HEK293 (cell line): ENCODE measurements around the gene VANGL2.

Experiments
- CTCF ChIA-PET: fragments of 350-600 bp; formaldehyde crosslinking; extraction: SDS; loops from one replicate; lab custom pipeline; 2021; ENCODE audit warnings: antibody characterized with exemption; lab: Yijun Ruan, JAX
- POLR2A ChIA-PET: fragments of 300-600 bp; formaldehyde crosslinking; extraction: SDS; loops from one replicate; lab custom pipeline; 2020; ENCODE audit warnings: antibody characterized with exemption, inconsistent platforms; lab: Yijun Ruan, JAX
- H3K27ac ChIP-seq: fragments of 200-500 bp; sonication (Bioruptor generic); 2 replicates; pipeline ENCODE4 v1.5.1; 2014; ENCODE audit warnings: low read depth, low read length, control low read depth, inconsistent platforms; ENCODE audit errors: extremely low read depth
- H3K36me3 ChIP-seq, 2 experiments: fragments of 200-500 bp in 1 of 2; sonication (Bioruptor generic) in 1 of 2; 1 replicate in 1 of 2; 2 replicates in 1 of 2; pipeline ENCODE4 v1.5.1; 2014 to 2017; ENCODE audit warnings: inconsistent platforms in 2 of 2, low read length in 2 of 2; ENCODE audit not compliant: control insufficient read depth in 2 of 2, insufficient read depth in 1 of 2
- H3K4me1 ChIP-seq: fragments of 200-500 bp; sonication (Bioruptor generic); 2 replicates; pipeline ENCODE4 v1.5.1; 2014; ENCODE audit warnings: mild to moderate bottlenecking, low read length, inconsistent platforms; ENCODE audit not compliant: control insufficient read depth, insufficient read depth
- H3K4me3 ChIP-seq: 2 replicates; pipeline ENCODE4 v1.5.1; 2011; ENCODE audit warnings: low read depth, mild to moderate bottlenecking, control low read depth, low read length, moderate library complexity
- H3K9me3 ChIP-seq: fragments of 200-500 bp; sonication (Bioruptor generic); 2 replicates; pipeline ENCODE4 v1.5.1; 2014; ENCODE audit warnings: low read depth, low read length, inconsistent platforms; ENCODE audit not compliant: control insufficient read depth, insufficient read depth
- BCL11A ChIP-seq: fragments of 450-650 bp; formaldehyde crosslinking; IDR thresholded peaks from 2 replicates; pipeline ENCODE4 v1.5.1; 2016; ENCODE audit warnings: low read depth, missing biosample characterization, missing genetic modification characterization
- BCL11B ChIP-seq: fragments of 450-650 bp; formaldehyde crosslinking; IDR thresholded peaks from 2 replicates; pipeline ENCODE4 v1.5.1; 2016; ENCODE audit warnings: low read depth, missing biosample characterization, missing genetic modification characterization
- GLIS1 ChIP-seq: fragments of 450-650 bp; formaldehyde crosslinking; IDR thresholded peaks from 2 replicates; pipeline ENCODE4 v1.5.1; 2016; ENCODE audit warnings: missing biosample characterization, missing genetic modification characterization
- GLIS2 ChIP-seq: fragments of 450-650 bp; formaldehyde crosslinking; IDR thresholded peaks from 2 replicates; pipeline ENCODE4 v1.5.1; 2016; ENCODE audit warnings: missing biosample characterization, missing genetic modification characterization
- KLF1 ChIP-seq: fragments of 450-650 bp; formaldehyde crosslinking; IDR thresholded peaks from 2 replicates; pipeline ENCODE4 v1.5.1; 2016; ENCODE audit warnings: missing biosample characterization, missing genetic modification characterization
- OSR2 ChIP-seq: fragments of 450-650 bp; formaldehyde crosslinking; IDR thresholded peaks from 2 replicates; pipeline ENCODE4 v1.5.1; 2016; ENCODE audit warnings: missing biosample characterization, missing genetic modification characterization
- REPIN1 ChIP-seq: fragments of 450-650 bp; formaldehyde crosslinking; IDR thresholded peaks from 2 replicates; pipeline ENCODE4 v1.5.1; 2017; ENCODE audit warnings: missing biosample characterization, missing genetic modification characterization, low read depth
- SP2 ChIP-seq: fragments of 450-650 bp; formaldehyde crosslinking; IDR thresholded peaks from 2 replicates; pipeline ENCODE4 v1.5.1; 2016; ENCODE audit warnings: missing biosample characterization, missing genetic modification characterization
- SP3 ChIP-seq: fragments of 450-650 bp; formaldehyde crosslinking; IDR thresholded peaks from 2 replicates; pipeline ENCODE4 v1.5.1; 2016; ENCODE audit warnings: missing biosample characterization, missing genetic modification characterization
- WT1 ChIP-seq: fragments of 450-650 bp; formaldehyde crosslinking; IDR thresholded peaks from 2 replicates; pipeline ENCODE4 v1.5.1; 2016; ENCODE audit warnings: missing biosample characterization, missing genetic modification characterization
- ZEB2 ChIP-seq: fragments of 450-650 bp; formaldehyde crosslinking; IDR thresholded peaks from 2 replicates; pipeline ENCODE4 v1.5.1; 2016; ENCODE audit warnings: missing biosample characterization, missing genetic modification characterization
- ZFHX2 ChIP-seq: fragments of 450-650 bp; formaldehyde crosslinking; conservative IDR thresholded peaks from 2 replicates; pipeline ENCODE4 v1.5.1; 2016; ENCODE audit warnings: missing biosample characterization, missing genetic modification characterization
- ZFP37 ChIP-seq: fragments of 450-650 bp; formaldehyde crosslinking; IDR thresholded peaks from 2 replicates; pipeline ENCODE4 v1.5.1; 2016; ENCODE audit warnings: missing biosample characterization, missing genetic modification characterization
- ZNF10 ChIP-seq: fragments of 450-650 bp; formaldehyde crosslinking; IDR thresholded peaks from 2 replicates; pipeline ENCODE4 v1.5.1; 2017; ENCODE audit warnings: missing biosample characterization, missing genetic modification characterization
- ZNF121 ChIP-seq: fragments of 450-650 bp; formaldehyde crosslinking; IDR thresholded peaks from 2 replicates; pipeline ENCODE4 v1.5.1; 2016; ENCODE audit warnings: missing biosample characterization, missing genetic modification characterization
- ZNF146 ChIP-seq: fragments of 450-650 bp; formaldehyde crosslinking; IDR thresholded peaks from 2 replicates; pipeline ENCODE4 v1.5.1; 2016; ENCODE audit warnings: missing biosample characterization, missing genetic modification characterization
- ZNF184 ChIP-seq: fragments of 450-650 bp; IDR thresholded peaks from 2 replicates; pipeline ENCODE4 v1.5.1; 2018; ENCODE audit warnings: missing biosample characterization, mild to moderate bottlenecking, missing genetic modification characterization
- ZNF2 ChIP-seq: fragments of 450-650 bp; formaldehyde crosslinking; IDR thresholded peaks from 2 replicates; pipeline ENCODE4 v1.5.1; 2016; ENCODE audit warnings: missing biosample characterization, missing genetic modification characterization
- ZNF292 ChIP-seq: fragments of 450-650 bp; formaldehyde crosslinking; IDR thresholded peaks from 2 replicates; pipeline ENCODE4 v1.5.1; 2016; ENCODE audit warnings: low read depth, missing biosample characterization, missing genetic modification characterization, borderline replicate concordance
- ZNF324 ChIP-seq: fragments of 450-650 bp; formaldehyde crosslinking; IDR thresholded peaks from 2 replicates; pipeline ENCODE4 v1.5.1; 2016; ENCODE audit warnings: missing biosample characterization, missing genetic modification characterization
- ZNF391 ChIP-seq: fragments of 450-650 bp; formaldehyde crosslinking; IDR thresholded peaks from 2 replicates; pipeline ENCODE4 v1.5.1; 2016; ENCODE audit warnings: low read depth, missing biosample characterization, missing genetic modification characterization, borderline replicate concordance
- ZNF394 ChIP-seq: fragments of 450-650 bp; formaldehyde crosslinking; IDR thresholded peaks from 2 replicates; pipeline ENCODE4 v1.5.1; 2016; ENCODE audit warnings: missing biosample characterization, missing genetic modification characterization, mild to moderate bottlenecking, moderate library complexity, borderline replicate concordance
- ZNF433 ChIP-seq: fragments of 450-650 bp; formaldehyde crosslinking; IDR thresholded peaks from 2 replicates; pipeline ENCODE4 v1.5.1; 2016; ENCODE audit warnings: missing biosample characterization, missing genetic modification characterization, low read depth
- ZNF600 ChIP-seq: fragments of 450-650 bp; formaldehyde crosslinking; IDR thresholded peaks from 2 replicates; pipeline ENCODE4 v1.5.1; 2016; ENCODE audit warnings: missing biosample characterization, missing genetic modification characterization
- ZNF629 ChIP-seq: fragments of 450-650 bp; formaldehyde crosslinking; IDR thresholded peaks from 2 replicates; pipeline ENCODE4 v1.5.1; 2017; ENCODE audit warnings: missing biosample characterization, missing genetic modification characterization
- TF ChIP-seq, protein P1 (sequence below): fragments of 450-650 bp; formaldehyde crosslinking; IDR thresholded peaks from 2 replicates; pipeline ENCODE4 v1.5.1; 2016; ENCODE audit warnings: missing biosample characterization, missing genetic modification characterization
- TF ChIP-seq, protein P2 (sequence below): fragments of 450-650 bp; formaldehyde crosslinking; IDR thresholded peaks from 2 replicates; pipeline ENCODE4 v1.5.1; 2016; ENCODE audit warnings: missing biosample characterization, missing genetic modification characterization
- TF ChIP-seq, protein P3 (sequence below): fragments of 450-650 bp; formaldehyde crosslinking; IDR thresholded peaks from 2 replicates; pipeline ENCODE4 v1.5.1; 2016; ENCODE audit warnings: missing biosample characterization, missing genetic modification characterization

The VANGL2 gene

DNA sequence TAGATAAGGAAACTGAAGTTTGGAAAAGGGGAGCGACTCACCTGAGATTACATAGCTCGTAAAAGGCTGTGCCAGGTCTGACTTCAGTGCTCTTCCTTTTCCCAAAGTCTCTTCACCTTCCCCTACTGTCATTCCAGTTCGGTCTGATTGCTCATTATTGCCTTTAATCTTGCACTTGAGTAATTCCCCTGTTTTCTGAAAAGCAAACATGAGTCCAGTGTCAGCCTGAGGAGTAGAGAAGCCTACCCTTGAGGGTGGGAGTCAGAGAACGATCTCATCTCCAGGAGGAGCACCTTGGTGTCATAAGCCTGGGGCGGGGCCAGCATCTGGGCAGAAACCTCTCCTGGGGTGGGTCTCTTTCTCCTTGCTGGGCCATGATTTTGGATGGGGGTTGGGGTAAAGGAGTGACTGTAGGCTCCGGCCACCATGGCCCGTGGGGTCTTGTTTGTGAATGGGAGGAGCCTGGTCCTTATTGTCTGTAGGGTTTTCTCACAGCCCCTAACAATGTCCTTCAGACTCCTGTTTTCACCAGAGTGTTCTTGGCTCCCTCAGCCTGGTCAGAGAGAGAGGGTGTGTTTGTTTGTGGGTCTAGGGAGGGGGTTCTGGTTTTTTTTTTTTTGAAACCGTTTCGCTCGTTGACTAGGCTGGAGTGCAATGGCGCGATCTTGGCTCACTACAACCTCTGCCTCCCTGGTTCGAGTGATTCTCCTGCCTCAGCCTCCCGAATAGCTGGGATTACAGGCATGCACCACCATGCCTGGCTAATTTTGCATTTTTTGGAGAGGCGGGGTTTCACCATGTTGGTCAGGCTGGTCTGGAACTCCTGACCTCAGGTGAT lies 6.0 kb downstream of the VANGL2 start:
- H3K4me3 ChIP-seq = no peak overlapping the region
- TF ChIP-seq, protein P1, sequence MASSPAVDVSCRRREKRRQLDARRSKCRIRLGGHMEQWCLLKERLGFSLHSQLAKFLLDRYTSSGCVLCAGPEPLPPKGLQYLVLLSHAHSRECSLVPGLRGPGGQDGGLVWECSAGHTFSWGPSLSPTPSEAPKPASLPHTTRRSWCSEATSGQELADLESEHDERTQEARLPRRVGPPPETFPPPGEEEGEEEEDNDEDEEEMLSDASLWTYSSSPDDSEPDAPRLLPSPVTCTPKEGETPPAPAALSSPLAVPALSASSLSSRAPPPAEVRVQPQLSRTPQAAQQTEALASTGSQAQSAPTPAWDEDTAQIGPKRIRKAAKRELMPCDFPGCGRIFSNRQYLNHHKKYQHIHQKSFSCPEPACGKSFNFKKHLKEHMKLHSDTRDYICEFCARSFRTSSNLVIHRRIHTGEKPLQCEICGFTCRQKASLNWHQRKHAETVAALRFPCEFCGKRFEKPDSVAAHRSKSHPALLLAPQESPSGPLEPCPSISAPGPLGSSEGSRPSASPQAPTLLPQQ (tag by site-specific recombination) = no peak
- TF ChIP-seq ZNF324 (tag by site-specific recombination) (no peak), SP3 (tag by site-specific recombination) (0 out of 2 replicates have a peak, but pooled peaks have one; percentile 10), ZNF394 (tag by site-specific recombination) (peak; percentile 46; the same call in 1 of the 2 replicates), KLF1 (peak; percentile 69), ZNF121 (tag by site-specific recombination) (no peak), GLIS2 (tag by site-specific recombination) (no peak), ZNF391 (no peak), ZNF433 (tag by site-specific recombination) (no peak), ZNF292 (tag by site-specific recombination) (no peak)
- TF ChIP-seq, protein P2, sequence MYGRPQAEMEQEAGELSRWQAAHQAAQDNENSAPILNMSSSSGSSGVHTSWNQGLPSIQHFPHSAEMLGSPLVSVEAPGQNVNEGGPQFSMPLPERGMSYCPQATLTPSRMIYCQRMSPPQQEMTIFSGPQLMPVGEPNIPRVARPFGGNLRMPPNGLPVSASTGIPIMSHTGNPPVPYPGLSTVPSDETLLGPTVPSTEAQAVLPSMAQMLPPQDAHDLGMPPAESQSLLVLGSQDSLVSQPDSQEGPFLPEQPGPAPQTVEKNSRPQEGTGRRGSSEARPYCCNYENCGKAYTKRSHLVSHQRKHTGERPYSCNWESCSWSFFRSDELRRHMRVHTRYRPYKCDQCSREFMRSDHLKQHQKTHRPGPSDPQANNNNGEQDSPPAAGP (tag by site-specific recombination) = peak; percentile 62
- no peaks in the 10 kb centered on the region for H3K9me3 ChIP-seq
- no peak overlapping the region for H3K27ac ChIP-seq
- no peaks in the 10 kb centered on the region for H3K4me1 ChIP-seq
- ChIA-PET POLR2A (no interaction called here), CTCF (interaction anchor here (0.5 kb wide), 1 partner anchor 10 kb away, joined by 3 read pairs; no protein-coding TSS in a partner anchor)
- no peaks in the 10 kb centered on the region for H3K36me3 ChIP-seq

DNA sequence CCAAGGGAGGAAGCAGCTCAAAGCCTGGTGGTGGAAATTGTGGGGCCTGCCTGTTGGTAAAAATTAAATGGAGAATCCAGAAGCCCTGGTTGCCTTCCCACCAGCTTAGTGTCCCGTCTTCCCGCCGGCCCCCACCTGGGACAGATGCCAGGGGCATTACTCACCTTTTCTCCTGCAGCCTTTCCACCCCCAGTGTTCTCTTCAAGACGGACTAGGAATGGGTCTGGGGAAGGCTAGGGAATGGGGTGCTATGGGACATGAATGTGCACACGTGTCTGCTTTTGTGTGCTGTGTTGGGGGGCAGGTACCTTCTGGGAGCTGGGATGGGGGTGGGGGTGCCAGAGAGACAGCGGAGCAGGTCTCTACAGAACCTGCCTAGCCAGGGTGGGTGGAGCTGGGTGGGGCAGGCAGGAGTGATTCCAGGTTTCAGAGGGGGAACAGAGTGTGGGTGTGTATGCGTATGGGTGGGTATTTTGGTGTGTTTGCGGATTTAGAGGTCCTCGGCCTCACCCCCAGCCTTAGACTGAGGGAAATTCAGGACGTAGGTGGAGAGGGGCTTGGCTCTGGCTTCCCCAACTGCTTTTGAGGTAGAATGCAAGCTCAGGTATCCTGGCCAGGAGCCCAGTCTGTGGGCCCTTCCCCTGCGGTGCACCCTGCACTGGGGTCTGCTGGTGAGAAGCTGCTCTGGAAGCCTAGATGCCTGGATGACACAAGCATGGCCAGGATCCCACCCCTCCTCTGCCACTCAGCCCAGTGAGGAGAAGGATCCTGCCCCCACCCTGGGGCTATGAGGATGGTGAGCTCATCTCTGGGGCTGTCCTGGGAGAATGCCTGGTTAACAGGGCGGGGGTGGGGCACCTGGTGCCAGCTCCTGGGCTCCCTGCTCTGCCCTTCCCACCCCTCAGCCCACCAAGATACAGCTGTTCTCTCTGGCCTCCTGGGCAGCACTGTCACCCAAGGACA lies 7.8 kb downstream of the VANGL2 start:
- ChIA-PET POLR2A (interaction anchor here (0.6 to 1.4 kb wide), 11 partner anchors 8 to 332 kb away, joined by 3 to 6 read pairs (median 4); partner anchors contain the start of genes PEX19 and VANGL2), CTCF (interaction anchor here (0.8 to 2.1 kb wide), 6 partner anchors 8 to 199 kb away, joined by 4 to 8 read pairs (median 4); no protein-coding TSS in a partner anchor)
- Histone ChIP-seq H3K4me1 (no peaks in the 10 kb centered on the region), H3K9me3 (no peaks in the 10 kb centered on the region), H3K27ac (no peak overlapping the region), H3K4me3 (no peak overlapping the region), H3K36me3 (no peaks in the 10 kb centered on the region)
- TF ChIP-seq OSR2 (tag by site-specific recombination) (no peak), ZNF600 (tag by site-specific recombination) (peak; percentile 66), SP2 (tag by site-specific recombination) (0 out of 2 replicates have a peak, but pooled peaks have one; percentile 15), ZNF10 (tag by site-specific recombination) (no peak), BCL11A (no peak), KLF1 (peak; percentile 81), ZNF629 (peak; percentile 52), REPIN1 (tag by site-specific recombination) (no peak), ZNF2 (tag by site-specific recombination) (no peak), ZEB2 (tag by site-specific recombination) (no peak), ZNF146 (tag by site-specific recombination) (no peak), ZFP37 (tag by site-specific recombination) (0 out of 2 replicates have a peak, but pooled peaks have one; percentile 17), ZNF184 (no peak), WT1 (tag by site-specific recombination) (no peak), BCL11B (tag by site-specific recombination) (no peak), GLIS1 (tag by site-specific recombination) (peak; percentile 82), ZFHX2 (tag by site-specific recombination) (peak; percentile 87)
- TF ChIP-seq, protein P3, sequence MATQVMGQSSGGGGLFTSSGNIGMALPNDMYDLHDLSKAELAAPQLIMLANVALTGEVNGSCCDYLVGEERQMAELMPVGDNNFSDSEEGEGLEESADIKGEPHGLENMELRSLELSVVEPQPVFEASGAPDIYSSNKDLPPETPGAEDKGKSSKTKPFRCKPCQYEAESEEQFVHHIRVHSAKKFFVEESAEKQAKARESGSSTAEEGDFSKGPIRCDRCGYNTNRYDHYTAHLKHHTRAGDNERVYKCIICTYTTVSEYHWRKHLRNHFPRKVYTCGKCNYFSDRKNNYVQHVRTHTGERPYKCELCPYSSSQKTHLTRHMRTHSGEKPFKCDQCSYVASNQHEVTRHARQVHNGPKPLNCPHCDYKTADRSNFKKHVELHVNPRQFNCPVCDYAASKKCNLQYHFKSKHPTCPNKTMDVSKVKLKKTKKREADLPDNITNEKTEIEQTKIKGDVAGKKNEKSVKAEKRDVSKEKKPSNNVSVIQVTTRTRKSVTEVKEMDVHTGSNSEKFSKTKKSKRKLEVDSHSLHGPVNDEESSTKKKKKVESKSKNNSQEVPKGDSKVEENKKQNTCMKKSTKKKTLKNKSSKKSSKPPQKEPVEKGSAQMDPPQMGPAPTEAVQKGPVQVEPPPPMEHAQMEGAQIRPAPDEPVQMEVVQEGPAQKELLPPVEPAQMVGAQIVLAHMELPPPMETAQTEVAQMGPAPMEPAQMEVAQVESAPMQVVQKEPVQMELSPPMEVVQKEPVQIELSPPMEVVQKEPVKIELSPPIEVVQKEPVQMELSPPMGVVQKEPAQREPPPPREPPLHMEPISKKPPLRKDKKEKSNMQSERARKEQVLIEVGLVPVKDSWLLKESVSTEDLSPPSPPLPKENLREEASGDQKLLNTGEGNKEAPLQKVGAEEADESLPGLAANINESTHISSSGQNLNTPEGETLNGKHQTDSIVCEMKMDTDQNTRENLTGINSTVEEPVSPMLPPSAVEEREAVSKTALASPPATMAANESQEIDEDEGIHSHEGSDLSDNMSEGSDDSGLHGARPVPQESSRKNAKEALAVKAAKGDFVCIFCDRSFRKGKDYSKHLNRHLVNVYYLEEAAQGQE (tag by site-specific recombination) = 0 out of 2 replicates have a peak, but pooled peaks have one; percentile 38
